Measurements from ENCODE around the gene PRSS48.
"Not testable (repeated sequence)": the region's sequence is repeated elsewhere in the genome, so short reads cannot be mapped to it uniquely, and the experiment has no call there.

The PRSS48 gene

DNA sequence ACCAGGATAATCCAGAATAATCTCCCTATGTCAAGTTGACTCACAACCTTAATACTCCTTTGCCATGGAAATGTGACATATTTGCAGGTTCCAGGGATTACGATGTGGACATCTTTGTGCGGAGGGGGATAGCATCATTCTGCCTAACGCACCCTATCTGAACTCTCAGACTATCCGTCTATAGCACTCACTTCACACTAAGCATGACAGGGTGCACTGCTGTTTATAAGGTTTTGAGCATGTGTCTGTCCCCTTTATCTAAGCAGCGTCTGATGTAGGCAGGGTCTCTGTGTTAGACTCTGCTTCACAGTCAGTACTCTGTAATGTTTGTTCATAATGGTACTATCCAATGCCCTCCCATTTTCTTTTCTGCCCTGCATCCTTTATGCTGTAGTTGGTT is 43.4 kb upstream of the PRSS48 start:
- no peak for TF ChIP-seq CTCF (IDR thresholded peaks at IDR 0.05)

GRCh38 chr4:151235373-151235772 is 41.6 kb upstream of the PRSS48 start:
- not testable (repeated sequence) for H3K4me3 ChIP-seq (ENCODE audit: low read depth in 1 of 2, low read length in 1 of 2); H3K36me3 ChIP-seq

More for the DNA sequence above, 43.4 kb upstream of the PRSS48 start:
- no peaks in the 10 kb centered on the region for H3K9me3 ChIP-seq
- H3K4me3 ChIP-seq (ENCODE audit: low read depth in 1 of 2, low read length in 1 of 2) = no peak overlapping the region
- H3K4me1 ChIP-seq (ENCODE audit: control insufficient read depth in 1 of 2, insufficient read depth in 1 of 2, low read depth in 1 of 2, low read length in 1 of 2) = no peaks in the 10 kb centered on the region
- no peak overlapping the region for H3K27ac ChIP-seq
- no peaks in the 10 kb centered on the region for H3K36me3 ChIP-seq
- no peaks in the 10 kb centered on the region for H3K27me3 ChIP-seq

GRCh38 chr4:151236036-151236435 is 40.9 kb upstream of the PRSS48 start:
- Histone ChIP-seq H3K4me1 (ENCODE audit: control insufficient read depth in 1 of 2, insufficient read depth in 1 of 2, low read depth in 1 of 2, low read length in 1 of 2) (no peaks in the 10 kb centered on the region), H3K4me3 (ENCODE audit: low read depth in 1 of 2, low read length in 1 of 2) (no peak overlapping the region), H3K27me3 (no peaks in the 10 kb centered on the region), H3K9me3 (no peaks in the 10 kb centered on the region), H3K27ac (no peak overlapping the region), H3K36me3 (no peaks in the 10 kb centered on the region)
- no peak for TF ChIP-seq CTCF (IDR thresholded peaks at IDR 0.05)

More at GRCh38 chr4:151235373-151235772, 41.6 kb upstream of the PRSS48 start:
- not testable (repeated sequence) for H3K9me3 ChIP-seq; H3K4me1 ChIP-seq (ENCODE audit: control insufficient read depth in 1 of 2, insufficient read depth in 1 of 2, low read depth in 1 of 2, low read length in 1 of 2); H3K27me3 ChIP-seq; H3K27ac ChIP-seq

DNA sequence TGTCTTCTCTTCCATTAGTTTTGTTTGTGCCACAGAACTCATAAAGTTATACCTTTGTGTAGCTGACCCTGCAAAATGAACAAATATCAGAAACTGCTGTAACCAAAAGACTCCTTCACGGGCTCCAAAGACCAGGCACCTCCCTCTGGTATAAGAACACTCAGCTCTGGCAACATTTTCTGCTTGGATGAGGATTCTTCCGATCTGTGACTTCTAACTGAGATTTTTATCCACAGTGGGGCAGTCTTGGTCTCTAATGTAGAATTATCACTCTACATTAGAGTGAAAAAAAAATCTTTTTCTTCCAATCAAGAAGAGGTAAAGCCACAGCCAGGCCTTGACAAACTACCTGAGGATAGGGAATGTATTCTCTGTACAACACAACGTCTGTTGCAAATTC is 38.5 kb upstream of the PRSS48 start:
- TF ChIP-seq CTCF (IDR thresholded peaks at IDR 0.05) = no peak
- Histone ChIP-seq H3K27me3 (peaks cover 8% of the 10 kb centered on the region), H3K36me3 (no peaks in the 10 kb centered on the region), H3K27ac (no peak overlapping the region), H3K9me3 (no peaks in the 10 kb centered on the region), H3K4me3 (ENCODE audit: low read depth in 1 of 2, low read length in 1 of 2) (no peak overlapping the region), H3K4me1 (ENCODE audit: control insufficient read depth in 1 of 2, insufficient read depth in 1 of 2, low read depth in 1 of 2, low read length in 1 of 2) (no peaks in the 10 kb centered on the region)

- no peaks in the 10 kb centered on the region for H3K36me3 ChIP-seq
- TF ChIP-seq CTCF (IDR thresholded peaks at IDR 0.05) = no peak
- no peaks in the 10 kb centered on the region for H3K4me1 ChIP-seq (ENCODE audit: control insufficient read depth in 1 of 2, insufficient read depth in 1 of 2, low read depth in 1 of 2, low read length in 1 of 2)
- no peaks in the 10 kb centered on the region for H3K9me3 ChIP-seq
- no peak overlapping the region for H3K4me3 ChIP-seq (ENCODE audit: low read depth in 1 of 2, low read length in 1 of 2)
- H3K27ac ChIP-seq = no peak overlapping the region
- H3K27me3 ChIP-seq = peaks cover 10% of the 10 kb centered on the region
Observed at GRCh38 chr4:151239608-151240007, 37.4 kb upstream of the PRSS48 start.

- H3K27me3 ChIP-seq = peaks cover 10% of the 10 kb centered on the region
- H3K36me3 ChIP-seq = no peaks in the 10 kb centered on the region
Observed at GRCh38 chr4:151242305-151242704, 34.7 kb upstream of the PRSS48 start.

More at GRCh38 chr4:151242305-151242704, 34.7 kb upstream of the PRSS48 start:
- no peak for TF ChIP-seq CTCF (IDR thresholded peaks at IDR 0.05)
- Histone ChIP-seq H3K27ac (no peak overlapping the region), H3K4me1 (ENCODE audit: control insufficient read depth in 1 of 2, insufficient read depth in 1 of 2, low read depth in 1 of 2, low read length in 1 of 2) (no peaks in the 10 kb centered on the region), H3K4me3 (ENCODE audit: low read depth in 1 of 2, low read length in 1 of 2) (no peak overlapping the region), H3K9me3 (no peaks in the 10 kb centered on the region)

Data from neutrophil (primary cell).